GM12873 (cell line): Measurements from ENCODE around the gene CD200R1L.

Experiments used
- TF ChIP-seq, protein P1 (sequence below): IDR thresholded peaks from 2 replicates; pipeline ENCODE4 v1.5.1; 2012; ENCODE audit warnings: low read depth, mild to moderate bottlenecking, moderate library complexity, low read length, control low read depth; ENCODE audit not compliant: insufficient read depth; ENCODE audit errors: missing control alignments

CD200R1L gene

DNA sequence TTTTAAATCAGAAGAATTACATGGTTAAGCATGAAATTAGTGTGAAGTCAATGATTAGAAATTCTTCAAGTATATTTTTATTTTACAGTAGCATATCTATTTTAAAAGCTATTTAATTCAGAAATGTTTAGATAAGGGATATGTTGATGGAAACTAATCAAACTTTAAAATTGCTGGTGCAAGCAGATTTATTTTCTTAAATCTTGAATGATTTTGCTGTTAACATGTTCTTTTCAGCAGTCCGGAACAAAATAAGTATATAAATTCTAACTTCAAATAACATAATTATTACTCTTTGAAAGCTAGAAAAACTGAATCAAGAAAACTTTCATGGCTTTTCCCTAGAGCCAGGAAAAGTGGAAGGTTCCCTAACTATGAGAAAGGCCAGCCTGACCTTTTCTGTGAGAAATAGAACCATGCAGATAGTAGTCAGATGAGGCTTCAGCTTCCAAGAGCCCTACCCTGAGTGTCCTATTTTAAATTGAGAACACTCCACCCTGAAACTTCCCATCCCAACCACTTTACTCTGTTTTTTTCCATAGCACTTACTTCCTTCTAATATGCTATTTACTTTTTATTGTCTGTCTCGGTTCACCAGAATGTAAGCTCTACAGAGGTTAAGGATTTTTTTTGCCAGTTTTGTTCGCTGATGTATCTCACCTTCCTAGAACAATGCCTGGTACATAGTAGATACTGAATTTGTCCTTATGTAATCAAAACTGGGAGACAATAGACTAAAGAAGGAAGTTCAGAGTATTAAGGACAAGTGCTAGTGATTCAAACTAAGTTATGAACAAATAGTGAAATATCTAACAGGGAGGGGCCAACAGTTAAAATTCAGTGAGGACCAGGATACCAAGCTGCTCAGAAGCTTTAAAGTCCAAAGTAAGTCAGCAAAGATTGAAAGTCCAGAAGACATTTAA, 66.8 kb downstream of the CD200R1L start:
- TF ChIP-seq, protein P1, sequence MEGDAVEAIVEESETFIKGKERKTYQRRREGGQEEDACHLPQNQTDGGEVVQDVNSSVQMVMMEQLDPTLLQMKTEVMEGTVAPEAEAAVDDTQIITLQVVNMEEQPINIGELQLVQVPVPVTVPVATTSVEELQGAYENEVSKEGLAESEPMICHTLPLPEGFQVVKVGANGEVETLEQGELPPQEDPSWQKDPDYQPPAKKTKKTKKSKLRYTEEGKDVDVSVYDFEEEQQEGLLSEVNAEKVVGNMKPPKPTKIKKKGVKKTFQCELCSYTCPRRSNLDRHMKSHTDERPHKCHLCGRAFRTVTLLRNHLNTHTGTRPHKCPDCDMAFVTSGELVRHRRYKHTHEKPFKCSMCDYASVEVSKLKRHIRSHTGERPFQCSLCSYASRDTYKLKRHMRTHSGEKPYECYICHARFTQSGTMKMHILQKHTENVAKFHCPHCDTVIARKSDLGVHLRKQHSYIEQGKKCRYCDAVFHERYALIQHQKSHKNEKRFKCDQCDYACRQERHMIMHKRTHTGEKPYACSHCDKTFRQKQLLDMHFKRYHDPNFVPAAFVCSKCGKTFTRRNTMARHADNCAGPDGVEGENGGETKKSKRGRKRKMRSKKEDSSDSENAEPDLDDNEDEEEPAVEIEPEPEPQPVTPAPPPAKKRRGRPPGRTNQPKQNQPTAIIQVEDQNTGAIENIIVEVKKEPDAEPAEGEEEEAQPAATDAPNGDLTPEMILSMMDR: no peak

DNA sequence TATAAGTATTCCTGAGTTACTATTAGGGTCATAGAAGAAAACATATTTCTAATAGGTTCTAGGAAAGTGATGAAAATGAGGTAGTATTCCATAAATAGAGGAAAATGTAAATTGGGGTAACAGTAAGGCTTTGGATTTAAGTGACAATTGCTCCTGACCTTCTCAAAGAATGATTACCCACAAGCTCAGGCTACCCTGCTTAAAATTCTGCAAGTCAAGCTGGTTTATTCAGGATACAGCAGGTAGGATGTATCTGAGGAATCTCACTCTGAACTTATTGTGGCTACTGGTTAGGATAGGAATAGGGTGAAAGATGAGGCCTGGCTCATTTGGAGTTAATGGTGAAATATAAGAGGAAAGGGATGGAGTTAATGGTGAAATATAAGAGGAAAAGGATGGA, 67.7 kb downstream of the CD200R1L start:
- TF ChIP-seq, protein P1: no peak

DNA sequence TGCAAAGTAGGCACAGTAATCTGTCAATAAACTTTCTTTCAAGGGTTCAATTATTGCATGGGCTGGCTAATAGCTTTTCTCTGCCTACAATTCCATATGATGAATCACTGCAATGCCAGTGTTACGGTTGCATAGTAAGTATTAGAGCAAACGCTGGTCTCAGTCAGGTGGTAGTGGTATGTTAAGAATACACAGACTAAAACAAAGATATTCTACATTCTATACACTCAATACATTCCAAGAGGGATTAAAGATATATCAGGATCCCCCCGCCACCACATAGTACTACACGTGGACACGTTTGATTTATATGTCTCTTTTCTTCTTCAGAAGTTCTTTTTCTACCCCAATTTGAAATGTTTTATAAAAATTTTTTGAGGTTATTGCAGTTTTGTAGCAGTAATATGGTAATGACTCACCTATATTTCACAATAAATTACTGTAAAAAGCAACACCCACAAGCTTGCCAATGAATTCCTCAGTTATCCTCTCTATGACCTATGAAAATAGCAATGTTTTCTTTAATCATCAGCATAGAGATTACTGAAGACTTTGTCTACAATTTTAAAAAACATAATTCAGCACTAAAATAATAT, 68.2 kb downstream of the CD200R1L start:
- TF ChIP-seq, protein P1: no peak

DNA sequence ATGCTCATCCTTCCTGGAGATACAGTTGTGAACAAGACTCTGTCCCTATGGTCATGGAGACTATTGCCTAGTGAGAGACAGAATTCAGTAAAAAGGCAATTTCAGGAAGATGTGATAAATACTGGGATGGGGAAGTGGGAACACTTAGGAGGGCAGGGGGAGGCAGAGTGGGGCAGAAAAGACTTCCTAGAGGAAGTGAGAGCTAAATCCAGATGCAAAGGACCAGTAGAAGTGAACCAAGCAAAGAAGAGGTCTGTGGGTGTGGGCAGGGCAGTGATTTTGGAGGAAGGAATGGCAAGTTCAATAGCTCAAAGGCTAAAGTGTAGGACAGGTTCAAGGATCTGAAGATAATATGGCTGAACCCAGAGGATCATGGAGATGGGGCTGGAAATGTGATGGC, 68.9 kb downstream of the CD200R1L start:
- TF ChIP-seq, protein P1: no peak

GRCh38 chr3:112776836-112777235, 69.8 kb downstream of the CD200R1L start:
- TF ChIP-seq, protein P1: no peak

DNA sequence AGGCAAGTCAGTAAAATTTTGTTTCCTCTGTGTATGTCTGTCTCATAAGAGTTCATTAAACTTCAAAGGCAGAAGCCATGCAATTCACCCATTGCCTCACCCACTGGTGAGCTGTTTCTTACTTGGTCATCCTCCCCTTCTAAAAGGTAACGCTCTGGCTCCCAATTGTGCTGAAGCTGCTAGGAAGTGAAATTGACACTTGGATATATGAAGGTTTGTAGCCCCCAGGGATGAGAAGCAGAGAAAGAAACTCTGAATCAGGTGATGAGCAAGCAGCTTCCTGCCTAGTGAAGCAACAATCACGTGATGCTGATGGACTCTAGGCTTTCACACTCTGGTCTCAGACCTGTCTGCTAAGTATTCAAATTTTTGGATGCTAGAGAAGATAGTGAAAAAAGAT, 70.7 kb downstream of the CD200R1L start:
- TF ChIP-seq, protein P1: no peak

DNA sequence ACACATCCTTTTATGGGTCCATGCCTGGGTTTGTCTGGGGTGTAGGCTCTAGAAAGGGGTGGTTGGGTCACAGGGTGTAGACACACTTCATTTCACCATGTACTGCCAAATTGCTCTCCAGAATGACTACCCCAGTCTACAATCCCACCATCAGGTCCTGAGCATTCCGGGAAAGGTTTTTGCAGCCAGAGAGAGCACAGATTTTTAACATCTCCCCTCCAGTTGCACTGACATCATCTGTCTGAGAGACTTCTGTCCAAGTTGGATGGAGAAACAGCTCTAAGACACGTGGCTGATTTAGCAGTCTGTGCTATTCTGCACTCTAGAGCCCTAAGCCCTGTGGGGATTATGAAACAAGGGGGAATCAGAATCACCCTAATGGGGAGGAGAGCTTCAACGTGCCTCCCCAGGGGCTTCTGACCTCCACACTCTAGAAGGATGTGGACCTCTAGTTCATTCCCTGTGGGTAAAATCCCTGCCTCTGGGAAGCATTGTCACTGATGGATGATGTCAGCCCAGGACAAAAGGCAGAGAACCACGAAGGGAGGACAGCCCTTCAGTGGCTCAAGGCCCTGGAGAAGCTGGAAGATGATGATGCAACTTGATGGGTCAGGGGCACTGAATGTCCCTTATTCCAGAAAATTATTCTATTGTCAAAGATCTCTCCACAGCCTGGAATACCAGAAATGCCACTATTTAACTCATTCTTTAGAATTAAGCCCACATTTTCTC, 71.5 kb downstream of the CD200R1L start:
- TF ChIP-seq, protein P1: no peak
